Measurements from ENCODE around the gene RAP1A.
"Not testable (repeated sequence)": the region's sequence is repeated elsewhere in the genome, so short reads cannot be mapped to it uniquely, and the experiment has no call there.

RAP1A gene

GRCh38 chr1:111669268-111669667, 49.7 kb downstream of the RAP1A start:
- DNase-seq (ENCODE audit: low spot score), result no peak

GRCh38 chr1:111671852-111672251, 52.3 kb downstream of the RAP1A start:
- no peak for DNase-seq (ENCODE audit: low spot score)

- DNase-seq (ENCODE audit: low spot score), result no peak
Measured at GRCh38 chr1:111672331-111672730, 52.7 kb downstream of the RAP1A start.

GRCh38 chr1:111677604-111678003, 58.0 kb downstream of the RAP1A start:
- DNase-seq (ENCODE audit: low spot score), result no peak

GRCh38 chr1:111679541-111679940, 60.0 kb downstream of the RAP1A start:
- DNase-seq (ENCODE audit: low spot score), result no peak

GRCh38 chr1:111680212-111680800, 60.7 kb downstream of the RAP1A start:
- not testable (repeated sequence) for DNase-seq (ENCODE audit: low spot score)

- not testable (repeated sequence) for DNase-seq (ENCODE audit: low spot score)
Measured at GRCh38 chr1:111685293-111686153, 65.9 kb downstream of the RAP1A start.

- DNase-seq (ENCODE audit: low spot score), result peak; percentile 79
Measured at GRCh38 chr1:111690306-111690617, 70.7 kb downstream of the RAP1A start.

- DNase-seq (ENCODE audit: low spot score), result no peak
Measured at GRCh38 chr1:111691886-111692285, 72.3 kb downstream of the RAP1A start.

- DNase-seq (ENCODE audit: low spot score), result no peak
Measured at GRCh38 chr1:111695801-111696200, 76.2 kb downstream of the RAP1A start.

GRCh38 chr1:111696330-111696729, 76.7 kb downstream of the RAP1A start:
- no peak for DNase-seq (ENCODE audit: low spot score)

- DNase-seq (ENCODE audit: low spot score), result no peak
Measured at GRCh38 chr1:111699268-111699667, 79.7 kb downstream of the RAP1A start.

GRCh38 chr1:111702504-111703050, 83.0 kb downstream of the RAP1A start:
- DNase-seq (ENCODE audit: low spot score), result no peak

- DNase-seq (ENCODE audit: low spot score), result no peak
Measured at GRCh38 chr1:111704240-111704639, 84.7 kb downstream of the RAP1A start.

GRCh38 chr1:111704776-111705175, 85.2 kb downstream of the RAP1A start:
- no peak for DNase-seq (ENCODE audit: low spot score)

- no peak for DNase-seq (ENCODE audit: low spot score)
Measured at GRCh38 chr1:111705841-111706240, 86.3 kb downstream of the RAP1A start.

GRCh38 chr1:111706921-111707320, 87.3 kb downstream of the RAP1A start:
- DNase-seq (ENCODE audit: low spot score), result no peak

GRCh38 chr1:111707906-111708305, 88.3 kb downstream of the RAP1A start:
- no peak for DNase-seq (ENCODE audit: low spot score)

- DNase-seq (ENCODE audit: low spot score), result no peak
Measured at GRCh38 chr1:111709986-111710385, 90.4 kb downstream of the RAP1A start.

GRCh38 chr1:111716333-111716732, 96.7 kb downstream of the RAP1A start:
- DNase-seq (ENCODE audit: low spot score), result no peak

- no peak for DNase-seq (ENCODE audit: low spot score)
Measured at GRCh38 chr1:111717450-111717849, 97.9 kb downstream of the RAP1A start.

GRCh38 chr1:111719135-111719534, 99.5 kb downstream of the RAP1A start:
- DNase-seq (ENCODE audit: low spot score), result no peak

GRCh38 chr1:111719674-111720132, 100.1 kb downstream of the RAP1A start:
- DNase-seq (ENCODE audit: low spot score), result no peak

Data from cerebellar cortex (tissue), 1 donor.